Stimulated activated naive CD4-positive, alpha-beta T cell (primary cell): ENCODE measurements around the gene ANHX.
A peak's percentile ranks its signal among the peaks of the same experiment; 100 is the strongest.

Experiments
- DNase-seq, 6 experiments: peaks; one replicate each; lab custom pipeline; 2025; lab: John Stamatoyannopoulos, UW

Gene ANHX

GRCh38 chr12:133202493-133203343, 33.0 kb downstream of the ANHX start:
- peak in 1 of 6 experiments; percentile 4 for DNase-seq

DNA sequence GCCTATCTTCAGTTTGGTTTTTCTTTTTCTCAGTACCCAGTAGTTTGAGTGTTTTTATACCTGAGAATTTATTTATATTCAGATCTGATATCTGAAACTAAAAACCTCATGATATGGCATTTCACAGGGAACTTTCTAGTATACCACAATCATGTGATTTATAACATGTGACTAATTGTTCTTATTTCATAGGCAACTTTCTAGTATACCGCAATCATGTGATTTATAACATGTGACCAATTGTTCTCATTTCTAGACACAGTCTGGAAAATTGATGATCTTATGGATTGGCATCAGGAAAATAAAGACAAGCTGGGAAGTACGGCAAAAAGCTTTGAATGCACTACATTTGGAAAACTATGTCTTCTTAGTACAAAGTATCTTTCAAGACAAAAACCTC, 33.8 kb downstream of the ANHX start:
- DNase-seq, result no peak

DNA sequence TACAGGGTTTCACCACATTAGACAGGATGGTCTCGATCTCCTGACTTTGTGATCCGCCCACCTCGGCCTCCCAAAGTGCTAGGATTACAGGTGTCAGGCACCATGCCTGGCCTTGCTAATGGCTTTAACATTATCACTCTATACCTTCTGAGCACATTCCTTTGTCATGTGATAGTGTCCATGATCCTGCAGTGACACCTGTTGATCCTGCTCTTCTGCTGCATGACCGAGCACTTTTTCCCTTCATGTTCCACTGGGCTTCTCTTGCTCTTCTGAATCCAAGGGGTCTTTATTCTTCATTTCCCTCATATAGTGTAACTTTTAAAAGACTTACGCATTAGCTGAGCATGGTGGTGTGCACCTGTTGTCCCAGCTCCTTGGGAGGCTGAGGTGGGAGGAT, 42.8 kb downstream of the ANHX start:
- no peak for DNase-seq

DNA sequence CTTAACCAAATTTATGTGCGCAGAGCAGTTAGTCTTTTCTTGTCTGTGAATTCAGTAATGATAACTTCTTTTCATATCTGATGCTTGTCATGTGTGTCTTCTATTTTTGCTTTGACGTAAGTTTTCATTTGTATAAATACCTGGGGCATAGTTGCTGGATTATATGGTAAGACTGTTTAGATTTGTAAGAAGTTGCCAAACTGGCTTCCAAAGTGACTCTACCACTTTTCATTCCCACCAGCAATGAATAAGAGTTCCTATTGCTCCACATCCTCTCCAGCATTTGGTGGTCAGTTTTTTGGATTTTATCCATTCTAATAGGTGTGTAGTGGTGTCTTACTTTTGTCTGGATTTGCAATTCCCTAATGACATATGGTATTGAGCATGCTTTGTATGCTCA, 45.5 kb downstream of the ANHX start:
- DNase-seq, result no peak

- DNase-seq, result peak; percentile 73 to 89 (median 78)
These were observed 54.3 kb downstream of the ANHX start, which contains the start of gene ZNF268 for GRCh38 chr12:133181238-133181959. Gene ZNF268 (plus strand): TSS chr12:133181495. CDS start chr12:133181998, 503 bp downstream.

DNA sequence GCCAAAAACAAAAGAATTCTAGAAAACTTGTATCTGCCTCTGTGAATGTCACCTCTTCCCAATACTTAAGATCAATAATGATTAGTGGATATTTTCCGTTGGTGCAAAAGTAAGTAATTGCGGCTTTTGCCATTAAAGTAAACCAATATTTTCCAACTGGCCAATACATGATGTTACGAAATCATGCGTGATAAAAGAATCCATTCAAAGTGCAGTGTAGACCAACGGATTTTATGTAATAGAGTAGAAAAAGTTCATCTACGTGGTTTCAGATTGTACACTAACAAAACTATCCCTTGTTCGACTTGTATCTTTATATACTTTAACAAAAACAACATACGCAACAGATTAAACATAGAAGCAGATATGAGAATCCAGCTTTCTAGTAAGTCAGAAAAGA, 55.0 kb downstream of the ANHX start:
- no peak for DNase-seq

DNA sequence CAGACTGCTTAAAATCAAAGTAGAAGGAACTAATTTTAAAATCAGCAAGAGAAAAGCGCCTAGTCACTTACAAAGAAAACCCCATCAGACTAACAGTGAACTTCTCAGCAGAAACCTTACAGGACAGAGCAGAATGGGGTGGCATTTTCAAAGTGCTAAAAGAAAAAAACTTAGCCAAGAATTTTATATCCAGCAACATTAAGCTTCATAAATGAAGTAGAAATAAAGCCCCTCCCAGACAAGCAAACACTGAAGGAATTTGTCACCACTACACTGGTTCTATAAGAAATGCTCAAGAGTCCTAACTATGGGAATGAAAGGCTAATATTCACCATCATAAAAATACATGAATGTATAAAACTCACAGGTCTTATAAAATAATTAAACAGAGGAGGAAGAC, 60.8 kb downstream of the ANHX start:
- no peak for DNase-seq

- DNase-seq, result no peak
These were observed 63.2 kb downstream of the ANHX start for GRCh38 chr12:133172491-133172890.
